ENCODE measurements around the gene GDI1. TPM values are rescaled to one million over a fixed set of nuclear protein-coding genes. Genes with fewer than 3 reads are reported as not detected.
"Not testable (repeated sequence)": the region's sequence is repeated elsewhere in the genome, so short reads cannot be mapped to it uniquely, and the experiment has no call there.

The GDI1 gene
- 118 and 120 TPM in 2 replicates for total RNA-seq

DNA sequence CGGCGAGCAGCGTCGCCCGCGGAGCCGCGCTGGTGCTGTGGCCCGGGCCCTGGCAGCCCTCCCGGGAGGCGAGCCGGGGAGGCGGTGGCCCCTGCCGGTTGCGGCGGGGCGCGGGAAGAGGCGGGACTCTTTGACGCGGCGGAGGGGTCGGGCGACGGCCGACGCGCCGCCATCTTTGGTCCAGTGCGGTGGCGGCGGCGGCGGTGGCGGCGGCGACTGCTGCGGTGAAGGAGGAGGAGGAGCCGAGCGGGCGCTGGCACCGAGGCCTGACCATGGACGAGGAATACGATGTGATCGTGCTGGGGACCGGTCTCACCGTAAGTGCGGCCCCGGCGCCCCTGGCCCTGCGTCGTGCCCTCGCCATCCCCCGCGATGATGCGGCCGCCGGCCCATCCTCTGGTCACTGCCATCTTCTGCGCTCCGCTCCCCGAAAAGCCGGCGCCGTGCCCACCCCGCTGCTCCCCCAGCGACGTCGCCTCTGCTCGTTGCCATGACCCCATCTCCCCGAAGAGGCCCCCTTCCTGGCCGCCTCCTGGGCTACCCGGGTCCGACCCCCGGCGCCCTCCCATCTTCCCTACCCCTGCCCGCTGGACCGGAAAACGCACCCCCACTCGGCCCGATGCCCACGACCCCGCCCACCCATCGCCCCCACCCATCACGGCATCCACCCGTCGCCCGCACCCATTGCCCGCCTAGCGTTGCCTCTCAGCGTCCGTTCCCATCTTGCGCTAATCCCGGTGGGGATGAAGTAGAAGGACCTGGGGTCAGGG is at the start of gene GDI1:
TSS of gene GDI1 (plus strand) at position 172 of the 770 bp plus-strand sequence. CDS start at position 273, 101 bp downstream.
- peak; percentile 89 for DNase-seq
- Mint-ChIP-seq H3K27me3 (no peaks in the 10 kb centered on the region), H3K27ac (peak within 1 kb of the TSS; percentile 92), H3K36me3 (ENCODE audit: low read depth) (peaks cover 39% of the 10 kb centered on the region), H3K9me3 (no peaks in the 10 kb centered on the region), H3K4me3 (peak within 1 kb of the TSS; percentile 89), H3K4me1 (peaks cover 15% of the 10 kb centered on the region)
- intact Hi-C loops (cut with micrococcal nuclease), result loop anchor here (5.0 kb wide), 2 partner anchors 40 to 55 kb away; partner anchors contain the start of genes RPL10 and SLC10A3

- H3K27ac Mint-ChIP-seq; H3K9me3 Mint-ChIP-seq; H3K27me3 Mint-ChIP-seq; H3K4me3 Mint-ChIP-seq; intact Hi-C loops (cut with micrococcal nuclease); H3K4me1 Mint-ChIP-seq; DNase-seq; H3K36me3 Mint-ChIP-seq (ENCODE audit: low read depth): not testable (repeated sequence)
Observed at GRCh38 chrX:154388094-154388493, 48.9 kb upstream of the GDI1 start.

DNA sequence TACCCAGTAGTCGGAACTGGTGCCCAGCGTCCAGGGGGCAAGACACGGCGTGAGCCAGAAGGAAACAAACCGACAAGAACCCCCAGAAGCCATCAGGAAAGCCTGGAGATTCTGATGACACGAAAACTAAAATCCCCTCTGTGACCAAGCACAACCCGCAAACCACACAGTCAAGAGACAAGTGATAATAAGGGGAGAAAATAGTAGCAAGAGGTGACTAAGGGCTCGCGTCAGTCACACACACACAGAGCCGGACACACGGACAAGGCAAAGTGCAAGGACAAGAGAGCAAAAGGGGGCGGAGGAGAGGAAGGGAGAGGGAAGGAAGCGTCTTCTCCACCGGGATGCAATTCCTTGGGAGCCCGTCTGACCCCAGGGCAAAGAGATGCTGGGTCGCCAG is 48.3 kb upstream of the GDI1 start:
- H3K4me3 Mint-ChIP-seq; DNase-seq; H3K4me1 Mint-ChIP-seq; H3K36me3 Mint-ChIP-seq (ENCODE audit: low read depth); H3K9me3 Mint-ChIP-seq; H3K27ac Mint-ChIP-seq; H3K27me3 Mint-ChIP-seq; intact Hi-C loops (cut with micrococcal nuclease): not testable (repeated sequence)

DNA sequence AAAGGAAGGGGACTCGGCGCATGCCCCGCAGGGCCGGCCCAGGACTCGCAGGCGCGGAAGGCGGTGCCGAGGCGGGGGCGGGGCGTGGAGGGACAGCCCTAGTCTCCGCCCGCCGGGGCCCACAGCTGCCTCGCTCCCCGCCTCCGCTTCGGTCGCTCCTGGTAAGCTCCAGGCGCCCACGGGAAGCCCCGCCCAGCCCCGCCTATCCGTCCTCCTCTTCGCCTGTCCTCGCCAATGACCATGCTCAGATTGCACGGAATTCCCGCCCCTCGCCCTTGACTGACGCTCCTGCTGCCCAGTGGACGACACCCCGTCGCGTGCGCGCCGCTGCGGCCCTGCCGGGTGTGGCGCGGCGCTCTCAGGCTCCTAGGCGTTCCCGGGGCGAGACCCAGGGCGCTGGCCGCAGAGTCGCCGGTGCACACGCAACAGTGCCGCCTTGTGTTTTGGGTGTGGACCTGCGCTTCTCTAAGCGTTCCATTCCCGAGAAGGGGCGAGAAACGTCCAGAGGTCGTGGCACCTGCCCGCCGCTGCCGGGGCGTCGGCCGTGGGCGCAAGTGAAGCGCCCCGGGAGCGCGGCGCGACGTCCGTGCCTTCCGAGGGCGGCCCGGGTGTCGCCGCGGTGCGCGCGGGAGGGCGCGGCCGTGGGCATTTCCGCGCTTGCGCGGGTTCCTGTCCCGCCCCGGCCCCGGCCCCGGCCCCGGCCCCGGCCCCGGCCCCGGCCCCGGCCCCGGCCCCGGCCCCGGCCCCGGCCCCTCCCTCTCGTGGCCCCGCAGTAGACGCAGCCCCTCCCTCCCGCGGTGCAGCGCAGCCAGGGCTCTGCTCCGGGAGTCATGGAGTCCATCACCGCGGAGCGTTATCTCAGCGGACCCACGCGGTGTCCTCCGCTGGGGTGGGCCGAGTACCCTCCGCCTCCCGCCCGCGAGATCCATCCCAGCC is 46.9 kb upstream of the GDI1 start:
- H3K27ac Mint-ChIP-seq; H3K9me3 Mint-ChIP-seq; H3K4me3 Mint-ChIP-seq; H3K27me3 Mint-ChIP-seq; intact Hi-C loops (cut with micrococcal nuclease); H3K4me1 Mint-ChIP-seq; H3K36me3 Mint-ChIP-seq (ENCODE audit: low read depth): not testable (repeated sequence)
- DNase-seq, result peak; percentile 80

DNA sequence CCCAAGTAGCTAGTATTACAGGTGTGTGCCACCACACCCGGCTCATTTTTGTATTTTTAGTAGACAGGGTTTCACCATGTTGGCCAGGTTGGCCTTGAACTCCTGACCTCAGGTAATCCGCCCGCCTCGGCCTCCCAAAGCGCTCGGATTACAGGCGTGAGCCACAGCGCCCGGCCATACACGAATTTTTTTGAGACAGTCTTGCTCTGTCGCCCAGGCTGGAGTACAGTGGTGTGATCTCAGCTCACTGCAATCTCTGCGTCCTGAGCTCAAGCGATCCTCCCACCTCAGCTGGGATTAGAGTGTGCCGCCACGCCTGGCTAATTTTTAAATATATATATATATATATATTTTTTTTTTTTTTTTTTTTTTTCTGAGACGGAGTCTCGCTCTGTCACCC is 40.6 kb upstream of the GDI1 start:
- DNase-seq, H3K27ac Mint-ChIP-seq, H3K27me3 Mint-ChIP-seq, H3K9me3 Mint-ChIP-seq: not testable (repeated sequence)
- Mint-ChIP-seq H3K4me3 (peak overlapping the region; percentile 92), H3K36me3 (ENCODE audit: low read depth) (peaks cover 33% of the 10 kb centered on the region), H3K4me1 (peaks cover 11% of the 10 kb centered on the region)
- intact Hi-C loops (cut with micrococcal nuclease), result loop anchor here (5.0 kb wide), 2 partner anchors 41 to 81 kb away; partner anchors contain the start of genes GDI1 and LAGE3

DNA sequence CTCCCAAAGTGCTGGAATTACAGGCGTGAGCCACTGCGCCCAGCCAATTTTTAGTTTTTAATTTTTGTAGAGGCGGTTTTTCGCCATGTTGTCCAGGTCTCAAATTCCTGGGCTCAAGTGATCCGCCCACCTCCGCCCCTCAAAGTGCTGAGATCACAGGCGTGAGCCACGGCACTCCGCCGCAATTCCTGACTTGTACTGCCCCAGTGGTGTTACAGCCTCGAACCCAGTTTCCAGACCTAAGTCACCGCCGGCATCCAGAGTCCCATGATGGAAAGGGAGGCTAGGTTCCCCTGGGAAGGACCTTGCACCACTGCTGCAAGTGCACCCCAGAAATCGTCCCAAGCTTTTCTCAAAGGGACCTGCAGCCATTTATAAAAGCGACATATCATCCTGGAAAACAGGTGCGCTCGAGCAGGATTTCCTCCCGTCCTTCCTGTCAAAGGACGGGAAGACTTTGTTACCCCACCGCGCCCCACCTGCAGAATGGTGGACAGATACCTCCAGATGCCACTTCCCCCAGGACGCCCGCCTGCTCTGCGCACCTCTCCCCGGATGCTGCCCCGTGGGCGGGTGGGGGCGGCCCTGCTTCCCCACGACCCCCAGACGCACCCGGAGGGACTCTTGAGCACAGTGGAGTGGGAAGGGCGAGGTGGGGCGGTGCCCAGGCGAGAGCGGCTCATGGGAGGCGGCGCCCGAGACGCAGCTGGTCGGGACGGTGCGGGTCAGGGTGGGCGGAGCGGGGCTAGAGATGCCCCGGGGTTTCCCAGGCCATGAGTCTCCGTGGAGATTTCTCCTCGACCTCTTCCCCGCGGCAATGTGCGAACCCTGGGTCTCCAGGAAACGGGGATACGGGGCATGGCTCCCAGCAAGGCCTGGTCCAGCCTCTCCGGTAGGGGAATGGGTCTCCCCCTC is 39.7 kb upstream of the GDI1 start:
- peak; percentile 89 for DNase-seq
- Mint-ChIP-seq H3K36me3 (ENCODE audit: low read depth) (peaks cover 35% of the 10 kb centered on the region), H3K4me3 (peak overlapping the region; percentile 92), H3K9me3 (no peaks in the 10 kb centered on the region), H3K4me1 (peaks cover 11% of the 10 kb centered on the region), H3K27ac (peak overlapping the region; percentile 100), H3K27me3 (no peaks in the 10 kb centered on the region)
- intact Hi-C loops (cut with micrococcal nuclease), result loop anchor here (5.0 kb wide), 2 partner anchors 40 to 80 kb away; partner anchors contain the start of genes GDI1 and LAGE3

GRCh38 chrX:154397888-154398667 is 38.9 kb upstream of the GDI1 start, which contains the start of gene RPL10:
Gene RPL10, plus strand, starts transcription at chrX:154398377. Its CDS starts 143 bp downstream, at chrX:154398520.
- intact Hi-C loops (cut with micrococcal nuclease), result loop anchor here (5.0 kb wide), 2 partner anchors 39 to 79 kb away; partner anchors contain the start of genes GDI1 and LAGE3
- no peaks in the 10 kb centered on the region for H3K9me3 Mint-ChIP-seq
- peak within 1 kb of the TSS; percentile 92 for H3K4me3 Mint-ChIP-seq
- peaks cover 11% of the 10 kb centered on the region for H3K4me1 Mint-ChIP-seq
- DNase-seq, result peak; percentile 97
- H3K27ac Mint-ChIP-seq, result peak within 1 kb of the TSS; percentile 100
- H3K27me3 Mint-ChIP-seq, result no peaks in the 10 kb centered on the region
- H3K36me3 Mint-ChIP-seq (ENCODE audit: low read depth), result peaks cover 38% of the 10 kb centered on the region

- intact Hi-C loops (cut with micrococcal nuclease), result loop anchor here (5.0 kb wide), 2 partner anchors 38 to 78 kb away; partner anchors contain the start of genes GDI1 and LAGE3
- H3K27ac Mint-ChIP-seq, result peak overlapping the region; percentile 100
- H3K36me3 Mint-ChIP-seq (ENCODE audit: low read depth), result peaks cover 38% of the 10 kb centered on the region
- peak overlapping the region; percentile 92 for H3K4me3 Mint-ChIP-seq
- DNase-seq, result peak; percentile 94
- no peaks in the 10 kb centered on the region for H3K27me3 Mint-ChIP-seq
- H3K4me1 Mint-ChIP-seq, result peaks cover 11% of the 10 kb centered on the region
- no peaks in the 10 kb centered on the region for H3K9me3 Mint-ChIP-seq
Observed at GRCh38 chrX:154398668-154399526, 38.1 kb upstream of the GDI1 start.

DNA sequence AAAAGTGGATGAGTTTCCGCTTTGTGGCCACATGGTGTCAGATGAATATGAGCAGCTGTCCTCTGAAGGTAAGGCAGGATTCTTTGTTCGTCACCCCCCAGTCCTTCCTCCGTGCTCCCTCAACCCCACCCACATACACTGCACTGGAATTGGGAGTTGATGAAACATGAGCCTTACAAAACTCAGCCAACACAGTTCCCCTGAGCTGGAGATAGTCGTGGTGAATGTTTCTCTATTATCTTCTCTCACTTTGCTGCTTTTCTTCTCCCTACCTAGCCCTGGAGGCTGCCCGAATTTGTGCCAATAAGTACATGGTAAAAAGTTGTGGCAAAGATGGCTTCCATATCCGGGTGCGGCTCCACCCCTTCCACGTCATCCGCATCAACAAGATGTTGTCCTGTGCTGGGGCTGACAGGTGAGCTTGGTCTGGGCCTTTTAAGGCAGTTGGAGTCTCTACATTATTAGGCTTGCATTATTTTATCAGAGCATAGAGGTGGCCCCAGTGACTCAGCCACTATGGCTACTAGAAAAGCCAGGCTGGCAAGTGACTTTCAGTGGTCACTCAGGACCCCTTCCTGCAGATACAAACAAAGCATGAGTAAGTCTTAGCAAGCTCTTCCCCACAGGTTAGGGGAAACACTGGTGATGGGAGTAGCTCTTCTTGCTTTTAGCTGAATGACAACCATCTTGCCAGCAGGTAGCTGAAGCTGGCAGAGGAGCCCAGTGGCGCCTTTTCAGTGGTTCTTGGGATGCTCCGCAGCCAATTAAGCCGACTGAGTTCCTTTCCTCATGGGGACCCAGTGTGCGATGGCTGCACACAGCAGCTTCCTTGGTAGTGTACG is 37.2 kb upstream of the GDI1 start:
- Mint-ChIP-seq H3K27me3 (no peaks in the 10 kb centered on the region), H3K36me3 (ENCODE audit: low read depth) (peaks cover 38% of the 10 kb centered on the region), H3K27ac (peak overlapping the region; percentile 100), H3K4me3 (peak overlapping the region; percentile 92), H3K4me1 (peaks cover 11% of the 10 kb centered on the region), H3K9me3 (no peaks in the 10 kb centered on the region)
- intact Hi-C loops (cut with micrococcal nuclease), result loop anchor here (5.0 kb wide), 2 partner anchors 38 to 78 kb away; partner anchors contain the start of genes GDI1 and LAGE3
- DNase-seq, result peak; percentile 77

DNA sequence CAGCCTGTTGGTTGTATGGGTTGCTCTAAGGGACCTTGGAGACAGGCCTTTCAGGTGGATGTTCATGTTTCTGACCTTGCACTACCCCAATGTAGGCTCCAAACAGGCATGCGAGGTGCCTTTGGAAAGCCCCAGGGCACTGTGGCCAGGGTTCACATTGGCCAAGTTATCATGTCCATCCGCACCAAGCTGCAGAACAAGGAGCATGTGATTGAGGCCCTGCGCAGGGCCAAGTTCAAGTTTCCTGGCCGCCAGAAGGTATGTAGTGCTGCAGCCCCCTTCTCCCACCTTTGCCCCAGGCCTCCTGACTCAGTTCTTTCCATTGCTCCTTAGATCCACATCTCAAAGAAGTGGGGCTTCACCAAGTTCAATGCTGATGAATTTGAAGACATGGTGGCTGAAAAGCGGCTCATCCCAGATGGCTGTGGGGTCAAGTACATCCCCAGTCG is 36.6 kb upstream of the GDI1 start:
- H3K27me3 Mint-ChIP-seq; DNase-seq; H3K9me3 Mint-ChIP-seq; intact Hi-C loops (cut with micrococcal nuclease): not testable (repeated sequence)
- peak overlapping the region; percentile 100 for H3K27ac Mint-ChIP-seq
- peaks cover 38% of the 10 kb centered on the region for H3K36me3 Mint-ChIP-seq (ENCODE audit: low read depth)
- H3K4me1 Mint-ChIP-seq, result peaks cover 11% of the 10 kb centered on the region
- H3K4me3 Mint-ChIP-seq, result peak overlapping the region; percentile 92

Measured in activated CD4-positive, alpha-beta T cell treated with anti-CD3 and anti-CD28 coated beads, Interleukin-2, amount 10 ng/mL, durations not matched to agents 24 days and 14 days (primary cell).